ENCODE measurements around the gene RNASE13.

GRCh38 chr14:21040370-21040925, 5.8 kb upstream of the RNASE13 start:
- TF ChIP-seq CTCF (IDR thresholded peaks at IDR 0.05) (no peak), POLR2AphosphoS5 (IDR thresholded peaks at IDR 0.05) (no peak), EP300 (IDR thresholded peaks at IDR 0.05) (no peak), POLR2A (IDR thresholded peaks at IDR 0.05) (no peak)
